GM12878 (cell line): ENCODE results near the gene CCRL2.

Experiments
- CEBPB ChIP-seq, 2 experiments: fragments of 150-350 bp in 1 of 2; IDR thresholded peaks; 2 replicates each; pipeline ENCODE4 v1.6.1; 2012 to 2014; ENCODE audit warnings: low read depth in 2 of 2, low read length in 2 of 2, borderline replicate concordance in 1 of 2, inconsistent platforms in 1 of 2
- CTCF ChIP-seq, 3 experiments: IDR thresholded peaks in 2 of 3; conservative IDR thresholded peaks in 1 of 3; 2 replicates each; pipeline ENCODE4 v1.5.1; 2011; ENCODE audit warnings: low read depth in 3 of 3, low read length in 3 of 3, mild to moderate bottlenecking in 3 of 3, control low read depth in 2 of 3, moderate library complexity in 2 of 3, inconsistent platforms in 1 of 3, mixed read lengths in 1 of 3; ENCODE audit not compliant: control insufficient read depth in 2 of 3, insufficient read depth in 1 of 3; ENCODE audit errors: extremely low read depth in 1 of 3
- ZBTB33 ChIP-seq: fragments of 450-650 bp; IDR thresholded peaks from 2 replicates; pipeline ENCODE4 v1.6.1; 2017; ENCODE audit warnings: mild to moderate bottlenecking

- TF ChIP-seq CTCF (IDR thresholded peaks at IDR 0.05 in 2 of 3, conservative IDR thresholded peaks at IDR 0.05 in 1 of 3; ENCODE audit: control insufficient read depth in 2 of 3, extremely low read depth in 1 of 3, insufficient read depth in 1 of 3, low read depth in 3 of 3, low read length in 3 of 3), result no peak
- no peak for TF ChIP-seq CEBPB (IDR thresholded peaks at IDR 0.05; ENCODE audit: borderline replicate concordance in 1 of 2, low read depth in 2 of 2, low read length in 2 of 2)
- TF ChIP-seq ZBTB33, result no peak
Observed at GRCh38 chr3:46400000-46400734, 6.9 kb upstream of the CCRL2 start.
